ENCODE results near the gene MED26. TPM values are rescaled to one million over a fixed set of nuclear protein-coding genes. Genes with fewer than 3 reads are reported as not detected.

The MED26 gene
- total RNA-seq, 1 experiment from 2014 or later = 11.4 TPM

- Histone ChIP-seq H3K9ac (ENCODE audit: extremely low read depth, insufficient read length, low read length) (no peak overlapping the region), H4K20me1 (ENCODE audit: control insufficient read depth, insufficient read depth, insufficient read length) (no peaks in the 10 kb centered on the region), H2BK120ac (ENCODE audit: low read depth, low read length, poor library complexity, severe bottlenecking) (no peak overlapping the region), H3K27me3 (ENCODE audit: insufficient read depth, low read length) (no peaks in the 10 kb centered on the region), H3K79me2 (ENCODE audit: insufficient read depth, low read length) (peaks cover 7% of the 10 kb centered on the region; the same call in 1 of the 2 replicates), H3K79me1 (ENCODE audit: insufficient read depth, low read depth, low read length, poor library complexity, severe bottlenecking) (peaks cover 5% of the 10 kb centered on the region), H2BK5ac (ENCODE audit: insufficient read length, low read length) (no peak overlapping the region), H3K4ac (ENCODE audit: low read depth, low read length) (no peak overlapping the region), H2AFZ (ENCODE audit: low read length) (no peak overlapping the region), H3K23me2 (ENCODE audit: insufficient read length, low read depth, low read length, poor library complexity, severe bottlenecking) (no peaks in the 10 kb centered on the region), H3K27ac (ENCODE audit: insufficient read length, low read depth, low read length) (no peak overlapping the region), H4K8ac (replicated peaks; ENCODE audit: insufficient read length, low read depth, low read length) (no peak overlapping the region), H4K5ac (ENCODE audit: insufficient read length, low read depth, low read length) (no peak overlapping the region), H4K91ac (ENCODE audit: insufficient read length, low read depth, low read length) (no peak overlapping the region), H3K4me1 (ENCODE audit: insufficient read depth, low read length) (no peaks in the 10 kb centered on the region), H3K18ac (ENCODE audit: insufficient read length, low read depth, low read length) (no peak overlapping the region), H2AK5ac (ENCODE audit: insufficient read length, low read length) (no peak overlapping the region), H3K14ac (ENCODE audit: insufficient read depth, low read length) (no peak overlapping the region), H2BK12ac (ENCODE audit: insufficient read length, low read depth, low read length) (no peak overlapping the region), H2BK15ac (ENCODE audit: low read depth, low read length) (no peak overlapping the region), H3K4me2 (ENCODE audit: insufficient read depth, insufficient read length, low read length) (no peak overlapping the region), H3K23ac (ENCODE audit: insufficient read length, low read depth, low read length) (no peak overlapping the region), H3K9me3 (ENCODE audit: control insufficient read depth, low read depth, low read length) (no peaks in the 10 kb centered on the region), H3K56ac (ENCODE audit: insufficient read length, low read depth, low read length) (no peak overlapping the region), H2BK20ac (ENCODE audit: low read depth, low read length, poor library complexity, severe bottlenecking) (no peak overlapping the region), H3T11ph (ENCODE audit: low read length) (no peak overlapping the region)
- Mint-ChIP-seq H3K27ac (no peak overlapping the region), H3K4me3 (no peak overlapping the region), H3K9me3 (no peaks in the 10 kb centered on the region), H3K4me1 (peaks cover 0 to 6% of the 10 kb centered on the region in 2 experiments; a peak in 3 of 4 replicates), H3K27me3 (ENCODE audit: low read depth) (no peaks in the 10 kb centered on the region), H3K36me3 (ENCODE audit: insufficient read depth in 1 of 3, low read depth in 3 of 3) (no peaks in the 10 kb centered on the region)
- WGBS (ENCODE audit: extremely low coverage, insufficient read length, low lambda C conversion rate) = no CpG with 5 or more reads among the region's 3 CpGs
- no peak for TF ChIP-seq CTCF (conservative IDR thresholded peaks at IDR 0.05)
- DNase-seq = no peak
Observed at GRCh38 chr19:16603090-16603489, 24.9 kb downstream of the MED26 start.
